Measurements from ENCODE around the gene MOB1A. TPM values are rescaled to one million over a fixed set of nuclear protein-coding genes. Genes with fewer than 3 reads are reported as not detected.

MOB1A gene
- total RNA-seq: 77.2 and 88.6 TPM in 2 replicates

GRCh38 chr2:74178211-74179062, at the start of gene MOB1A:
TSS of gene MOB1A (minus strand) at chr2:74178879. CDS start at chr2:74178674, 205 bp downstream.

GRCh38 chr2:74198461-74199274, 20.0 kb upstream of the MOB1A start, which contains the start of gene MTHFD2:
TSS of gene MTHFD2 (plus strand) at chr2:74198615. CDS start at chr2:74198642, 27 bp downstream.

GRCh38 chr2:74147727-74148456, 30.8 kb downstream of the MOB1A start, which contains the start of gene BOLA3:
TSS of gene BOLA3 (minus strand) at chr2:74147912. CDS start at chr2:74147874, 38 bp downstream.

Other genes with a start within 250 kb of the MOB1A start
- gene TET3, start 194.0 kb downstream of the MOB1A start, total RNA-seq: 2.6 and 2.9 TPM in 2 replicates
- gene BOLA3, start 31.0 kb downstream of the MOB1A start, total RNA-seq: 41.1 and 55.1 TPM in 2 replicates
- 75.7 and 86.0 TPM in 2 replicates for gene MTHFD2, start 19.7 kb upstream of the MOB1A start, total RNA-seq
- under 0.01 and 1.5 TPM in 2 replicates for gene SLC4A5, start 164.5 kb upstream of the MOB1A start, total RNA-seq
- 108 and 112 TPM in 2 replicates for gene DCTN1, start 201.4 kb upstream of the MOB1A start, total RNA-seq
- 0.98 and 1.1 TPM in 2 replicates for gene C2orf81, start 242.7 kb upstream of the MOB1A start, total RNA-seq
- 71.7 and 76.4 TPM in 2 replicates for gene WDR54, start 242.9 kb upstream of the MOB1A start, total RNA-seq

Measured in subcutaneous preadipocyte (primary cell).